Measurements from ENCODE around the gene DOK7. TPM values are rescaled to one million over a fixed set of nuclear protein-coding genes. Genes with fewer than 3 reads are reported as not detected.
"Not testable (repeated sequence)": the region's sequence is repeated elsewhere in the genome, so short reads cannot be mapped to it uniquely, and the experiment has no call there.

The DOK7 gene
- polyA plus RNA-seq, 1 experiment, result not detected

- H3K36me3 ChIP-seq (ENCODE audit: control insufficient read depth, insufficient read depth, low read length), result no peaks in the 10 kb centered on the region
- ChIA-PET POLR2A (no interaction called here), CTCF (interaction anchor here (1.0 to 3.8 kb wide), 2 partner anchors 9 to 22 kb away, joined by 3 to 11 read pairs; no protein-coding TSS in a partner anchor)
- TF ChIP-seq, protein P1, sequence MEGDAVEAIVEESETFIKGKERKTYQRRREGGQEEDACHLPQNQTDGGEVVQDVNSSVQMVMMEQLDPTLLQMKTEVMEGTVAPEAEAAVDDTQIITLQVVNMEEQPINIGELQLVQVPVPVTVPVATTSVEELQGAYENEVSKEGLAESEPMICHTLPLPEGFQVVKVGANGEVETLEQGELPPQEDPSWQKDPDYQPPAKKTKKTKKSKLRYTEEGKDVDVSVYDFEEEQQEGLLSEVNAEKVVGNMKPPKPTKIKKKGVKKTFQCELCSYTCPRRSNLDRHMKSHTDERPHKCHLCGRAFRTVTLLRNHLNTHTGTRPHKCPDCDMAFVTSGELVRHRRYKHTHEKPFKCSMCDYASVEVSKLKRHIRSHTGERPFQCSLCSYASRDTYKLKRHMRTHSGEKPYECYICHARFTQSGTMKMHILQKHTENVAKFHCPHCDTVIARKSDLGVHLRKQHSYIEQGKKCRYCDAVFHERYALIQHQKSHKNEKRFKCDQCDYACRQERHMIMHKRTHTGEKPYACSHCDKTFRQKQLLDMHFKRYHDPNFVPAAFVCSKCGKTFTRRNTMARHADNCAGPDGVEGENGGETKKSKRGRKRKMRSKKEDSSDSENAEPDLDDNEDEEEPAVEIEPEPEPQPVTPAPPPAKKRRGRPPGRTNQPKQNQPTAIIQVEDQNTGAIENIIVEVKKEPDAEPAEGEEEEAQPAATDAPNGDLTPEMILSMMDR (IDR thresholded peaks at IDR 0.05; ENCODE audit: insufficient read depth, low read depth, low read length), result no peak
- H3K27me3 ChIP-seq (ENCODE audit: control insufficient read depth, insufficient read depth, low read length), result peaks cover 23% of the 10 kb centered on the region
- H3K4me3 ChIP-seq (ENCODE audit: low read depth, low read length), result no peak overlapping the region
- no peak for DNase-seq (ENCODE audit: low read depth)
Observed at GRCh38 chr4:3458371-3458770, 4.7 kb upstream of the DOK7 start.

DNA sequence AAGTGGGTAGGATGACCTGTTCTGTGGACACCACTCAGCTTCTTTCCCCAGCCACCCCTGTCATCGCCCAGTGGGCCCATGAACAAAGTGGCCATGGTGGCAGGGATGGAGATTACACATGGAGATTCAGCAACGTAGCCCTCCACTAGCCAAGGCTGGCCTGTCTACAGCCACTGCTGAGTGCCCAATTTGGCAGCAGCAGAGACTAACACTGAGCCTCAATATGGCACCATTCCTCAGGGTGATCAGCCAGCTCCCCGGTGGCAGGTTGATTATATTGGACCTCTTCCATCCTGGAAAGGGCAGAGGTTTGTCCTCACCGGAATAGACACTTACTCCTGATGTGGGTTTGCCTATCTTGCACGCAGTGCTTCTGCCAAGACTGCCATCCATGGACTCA lies 4.0 kb upstream of the DOK7 start:
- CTCF ChIA-PET, result interaction anchor here (1.0 to 3.8 kb wide), 2 partner anchors 9 to 21 kb away, joined by 3 to 11 read pairs; no protein-coding TSS in a partner anchor
- DNase-seq (ENCODE audit: low read depth); POLR2A ChIA-PET; H3K36me3 ChIP-seq (ENCODE audit: control insufficient read depth, insufficient read depth, low read length); H3K4me3 ChIP-seq (ENCODE audit: low read depth, low read length): not testable (repeated sequence)
- peaks cover 27% of the 10 kb centered on the region for H3K27me3 ChIP-seq (ENCODE audit: control insufficient read depth, insufficient read depth, low read length)

GRCh38 chr4:3460926-3461325 lies 2.2 kb upstream of the DOK7 start:
- ChIA-PET CTCF (interaction anchor here (0.5 kb wide), 1 partner anchor 113 kb away, joined by 3 read pairs; no protein-coding TSS in a partner anchor), POLR2A (no interaction called here)
- Histone ChIP-seq H3K27me3 (ENCODE audit: control insufficient read depth, insufficient read depth, low read length) (peaks cover 36% of the 10 kb centered on the region), H3K4me3 (ENCODE audit: low read depth, low read length) (no peak overlapping the region), H3K36me3 (ENCODE audit: control insufficient read depth, insufficient read depth, low read length) (no peaks in the 10 kb centered on the region)
- TF ChIP-seq, protein P1 (IDR thresholded peaks at IDR 0.05; ENCODE audit: insufficient read depth, low read depth, low read length), result no peak
- DNase-seq (ENCODE audit: low read depth), result no peak

- no peak overlapping the region for H3K4me3 ChIP-seq (ENCODE audit: low read depth, low read length)
- no peak for DNase-seq (ENCODE audit: low read depth)
- H3K27me3 ChIP-seq (ENCODE audit: control insufficient read depth, insufficient read depth, low read length), result peaks cover 36% of the 10 kb centered on the region
- POLR2A ChIA-PET, result no interaction called here
- TF ChIP-seq, protein P1 (IDR thresholded peaks at IDR 0.05; ENCODE audit: insufficient read depth, low read depth, low read length), result no peak
- CTCF ChIA-PET, result interaction anchor here (1.9 kb wide), 1 partner anchor 19 kb away, joined by 11 read pairs; no protein-coding TSS in a partner anchor
- H3K36me3 ChIP-seq (ENCODE audit: control insufficient read depth, insufficient read depth, low read length), result no peaks in the 10 kb centered on the region
Observed at GRCh38 chr4:3461515-3462291, 1.4 kb upstream of the DOK7 start.

DNA sequence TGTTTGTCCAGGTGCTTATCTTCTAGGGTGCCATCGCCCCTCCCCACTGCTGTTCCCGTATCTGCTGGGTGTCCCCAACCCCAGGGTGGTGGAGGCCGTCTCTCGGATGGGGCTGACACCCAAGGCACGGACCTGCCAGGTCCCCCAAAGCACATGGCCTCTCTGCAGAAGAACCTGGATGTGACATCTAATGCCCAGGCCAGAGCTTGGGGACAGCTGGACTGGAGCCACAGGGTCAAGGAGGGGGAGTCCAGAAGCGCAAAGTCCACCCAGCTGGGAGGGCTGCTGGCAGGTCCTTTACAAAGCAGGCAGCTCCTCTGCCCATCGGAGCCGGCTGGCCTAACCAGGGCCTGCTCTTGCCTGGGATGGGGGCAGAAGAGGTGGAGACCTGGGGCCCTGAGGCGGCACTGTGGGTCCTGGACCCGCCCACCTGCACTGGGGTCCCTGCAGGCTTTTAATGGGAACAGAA lies 751 bp upstream of the DOK7 start:
- POLR2A ChIA-PET, result no interaction called here
- Histone ChIP-seq H3K4me3 (ENCODE audit: low read depth, low read length) (no peak overlapping the region), H3K36me3 (ENCODE audit: control insufficient read depth, insufficient read depth, low read length) (no peaks in the 10 kb centered on the region), H3K27me3 (ENCODE audit: control insufficient read depth, insufficient read depth, low read length) (peaks cover 36% of the 10 kb centered on the region)
- CTCF ChIA-PET, result interaction anchor here (1.9 kb wide), 1 partner anchor 18 kb away, joined by 11 read pairs; no protein-coding TSS in a partner anchor
- no peak for DNase-seq (ENCODE audit: low read depth)
- TF ChIP-seq, protein P1 (IDR thresholded peaks at IDR 0.05; ENCODE audit: insufficient read depth, low read depth, low read length), result no peak

All from BJ (cell line).